Breast epithelium (tissue), 4 donors: Measurements from ENCODE around the gene BARX1. TPM values are rescaled to one million over a fixed set of nuclear protein-coding genes. Genes with fewer than 3 reads are reported as not detected.
"Not testable (repeated sequence)": the region's sequence is repeated elsewhere in the genome, so short reads cannot be mapped to it uniquely, and the experiment has no call there.

Experiments used
- DNase-seq, 2 donors: peaks; one replicate each; pipeline ENCODE4 v3.0.0-alpha.2; 2019; ENCODE audit warnings: low spot score in 2 of 2
- H3K27ac ChIP-seq, 2 donors: fragments of 200-600 bp; sonication (generic) in 1 of 2; one replicate each; pipeline ENCODE4 v1.5.1; 2016 to 2019; ENCODE audit warnings: mild to moderate bottlenecking in 1 of 2
- H3K27me3 ChIP-seq, 2 donors: fragments of 200-600 bp; sonication (generic) in 1 of 2; one replicate each; pipeline versions ENCODE4 v1.5.1 to v1.6.0; 2017 to 2019; ENCODE audit warnings: control low read depth in 1 of 2, mild to moderate bottlenecking in 1 of 2
- H3K36me3 ChIP-seq: fragments of 200-600 bp; one replicate; pipeline ENCODE4 v1.5.1; 2019
- H3K4me1 ChIP-seq, 2 donors: fragments of 200-600 bp; sonication (generic); one replicate each; pipeline ENCODE4 v1.5.1; 2016 to 2019; ENCODE audit warnings: control low read depth in 1 of 2
- H3K4me3 ChIP-seq, 3 donors: fragments of 200-600 bp; sonication (generic); 1 replicate in 2 of 3; 2 replicates in 1 of 3; pipeline ENCODE4 v1.5.1; 2016 to 2019; ENCODE audit warnings: mild to moderate bottlenecking in 3 of 3, moderate library complexity in 2 of 3
- H3K9me3 ChIP-seq, 2 donors: fragments of 200-600 bp; sonication (generic) in 1 of 2; one replicate each; pipeline ENCODE4 v1.5.1; 2016 to 2019; ENCODE audit warnings: control low read depth in 1 of 2
- POLR2A ChIP-seq: fragments of 450-650 bp; IDR thresholded peaks from one replicate; pipeline ENCODE4 v1.6.1; 2016; ENCODE audit warnings: antibody characterized with exemption, mild to moderate bottlenecking, moderate library complexity
- POLR2AphosphoS5 ChIP-seq, 3 donors: sonication (generic); formaldehyde crosslinking; IDR thresholded peaks; one replicate each; pipeline ENCODE4 v1.6.1; 2017; ENCODE audit warnings: antibody characterized with exemption in 3 of 3
- intact Hi-C: fragments of 100-400 bp; cut with DNase I; formaldehyde crosslinking; loops from one replicate; pipeline ENCODE4 v1.15.1; 2023; ENCODE audit warnings: low total_unique reads
- total RNA-seq, 3 donors: library from RNA; depleted of rRNA; stranded (reverse); fragments of >200 nt; gene quantifications; one replicate each; pipeline ENCODE4 v1.1.0, GENCODE V29; 2016
- TF ChIP-seq, protein P1 (sequence below), 3 donors: fragments of 450-650 bp; IDR thresholded peaks; one replicate each; pipeline ENCODE4 v1.5.1; 2016 to 2017; ENCODE audit warnings: antibody characterized with exemption in 3 of 3, mild to moderate bottlenecking in 3 of 3, moderate library complexity in 3 of 3

The BARX1 gene
- total RNA-seq, 3 donors from 2014 or later = 2.6 to 2.9 TPM; not detected in 1

DNA sequence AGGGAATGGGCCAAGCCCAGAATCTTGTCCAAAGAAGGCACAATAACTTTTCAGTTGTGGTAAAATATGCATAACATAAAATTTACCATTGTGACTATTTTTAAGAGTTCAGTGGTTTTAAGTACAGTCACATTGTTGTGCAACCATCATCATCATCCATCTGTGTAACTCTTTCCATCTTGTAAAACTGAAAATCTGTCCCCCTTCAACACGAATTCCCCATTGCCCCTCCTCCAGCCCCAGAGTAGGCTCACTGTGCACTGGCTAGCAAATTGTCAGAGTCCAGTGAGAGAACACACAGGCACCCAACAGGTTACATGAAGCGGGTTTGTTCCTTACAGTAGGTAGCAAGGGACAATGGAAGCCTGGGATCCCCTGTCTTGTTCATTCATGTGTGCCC is 13.7 kb downstream of the BARX1 start:
- TF ChIP-seq, protein P1, sequence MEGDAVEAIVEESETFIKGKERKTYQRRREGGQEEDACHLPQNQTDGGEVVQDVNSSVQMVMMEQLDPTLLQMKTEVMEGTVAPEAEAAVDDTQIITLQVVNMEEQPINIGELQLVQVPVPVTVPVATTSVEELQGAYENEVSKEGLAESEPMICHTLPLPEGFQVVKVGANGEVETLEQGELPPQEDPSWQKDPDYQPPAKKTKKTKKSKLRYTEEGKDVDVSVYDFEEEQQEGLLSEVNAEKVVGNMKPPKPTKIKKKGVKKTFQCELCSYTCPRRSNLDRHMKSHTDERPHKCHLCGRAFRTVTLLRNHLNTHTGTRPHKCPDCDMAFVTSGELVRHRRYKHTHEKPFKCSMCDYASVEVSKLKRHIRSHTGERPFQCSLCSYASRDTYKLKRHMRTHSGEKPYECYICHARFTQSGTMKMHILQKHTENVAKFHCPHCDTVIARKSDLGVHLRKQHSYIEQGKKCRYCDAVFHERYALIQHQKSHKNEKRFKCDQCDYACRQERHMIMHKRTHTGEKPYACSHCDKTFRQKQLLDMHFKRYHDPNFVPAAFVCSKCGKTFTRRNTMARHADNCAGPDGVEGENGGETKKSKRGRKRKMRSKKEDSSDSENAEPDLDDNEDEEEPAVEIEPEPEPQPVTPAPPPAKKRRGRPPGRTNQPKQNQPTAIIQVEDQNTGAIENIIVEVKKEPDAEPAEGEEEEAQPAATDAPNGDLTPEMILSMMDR (IDR thresholded peaks at IDR 0.05) = no peak
- Histone ChIP-seq H3K27ac (no peak overlapping the region), H3K4me3 (no peak overlapping the region), H3K36me3 (no peaks in the 10 kb centered on the region), H3K9me3 (no peaks in the 10 kb centered on the region), H3K4me1 (peaks cover 0 to 5% of the 10 kb centered on the region in 2 donors), H3K27me3 (peaks cover 7 to 56% of the 10 kb centered on the region in 2 donors)
- intact Hi-C loops = no loop called here
- no peak for DNase-seq

DNA sequence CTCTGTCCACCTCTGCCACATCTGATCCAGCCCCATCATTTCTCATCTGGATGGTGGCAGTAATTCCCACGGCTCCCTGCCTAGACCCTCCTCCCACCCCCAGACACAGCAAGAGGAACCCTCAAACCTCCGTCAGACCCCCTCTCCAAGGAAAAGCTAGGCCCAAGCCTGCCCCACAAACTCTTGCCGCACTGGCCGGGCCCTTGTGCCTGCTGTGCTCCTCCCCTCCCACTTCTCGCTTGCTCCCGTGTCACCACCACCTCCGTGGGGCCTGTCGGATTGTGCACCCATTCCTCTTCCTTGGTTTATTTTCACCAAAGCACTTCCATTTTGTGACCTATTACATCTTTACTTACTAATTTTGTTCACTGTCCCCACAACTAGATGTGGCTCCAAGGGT is 14.2 kb downstream of the BARX1 start:
- H3K27me3 ChIP-seq = peaks cover 6 to 51% of the 10 kb centered on the region in 2 donors
- no peak for TF ChIP-seq POLR2A
- TF ChIP-seq POLR2AphosphoS5 (IDR thresholded peaks at IDR 0.05) = no peak
- TF ChIP-seq, protein P1 (IDR thresholded peaks at IDR 0.05) = no peak
- H3K9me3 ChIP-seq = no peaks in the 10 kb centered on the region
- no peak for DNase-seq
- H3K4me1 ChIP-seq = peaks cover 0 to 3% of the 10 kb centered on the region in 2 donors
- no peak overlapping the region for H3K4me3 ChIP-seq
- H3K36me3 ChIP-seq = no peaks in the 10 kb centered on the region
- intact Hi-C loops = no loop called here
- H3K27ac ChIP-seq = no peak overlapping the region

DNA sequence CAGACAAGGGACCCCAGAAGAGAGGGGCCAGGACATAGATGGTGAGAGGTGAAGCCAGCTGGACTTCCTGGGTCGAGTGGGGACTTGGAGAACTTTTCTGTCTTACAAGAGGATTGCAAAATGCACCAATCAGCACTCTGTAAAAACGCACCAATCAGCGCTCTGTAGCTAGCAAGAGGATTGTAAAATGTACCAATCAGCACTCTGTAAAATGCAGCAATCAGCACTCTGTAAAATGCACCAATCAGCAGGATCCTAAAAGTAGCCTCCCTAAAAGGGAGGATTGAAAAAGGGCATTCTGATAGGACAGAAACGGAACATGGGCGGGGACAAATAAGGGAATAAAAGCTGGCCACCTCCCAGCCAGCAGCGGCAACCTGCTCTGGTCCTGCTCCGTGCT is 15.6 kb downstream of the BARX1 start:
- H3K4me1 ChIP-seq, H3K27ac ChIP-seq, intact Hi-C loops, H3K4me3 ChIP-seq, H3K36me3 ChIP-seq, H3K9me3 ChIP-seq, DNase-seq: not testable (repeated sequence)
- peaks cover 0 to 37% of the 10 kb centered on the region in 2 donors for H3K27me3 ChIP-seq

DNA sequence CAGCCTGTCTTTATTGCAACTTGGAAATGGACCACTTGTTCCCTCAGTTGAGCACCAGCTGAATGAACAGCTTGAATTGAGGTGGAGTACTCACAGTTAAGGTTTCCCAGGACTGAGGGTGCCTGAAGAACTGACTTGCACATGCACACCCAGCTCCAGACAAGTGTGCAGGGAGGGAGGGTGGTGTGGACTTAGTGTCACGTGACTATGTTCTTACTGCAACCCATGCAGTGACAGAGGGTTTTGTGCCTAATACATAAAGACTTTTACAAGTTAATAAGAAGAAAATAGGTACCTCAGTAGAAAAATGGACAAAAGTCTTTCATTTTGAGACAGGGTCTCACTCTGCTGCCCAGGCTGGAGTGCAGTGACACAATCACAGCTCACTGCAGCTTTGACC is 18.0 kb downstream of the BARX1 start:
- DNase-seq = no peak
- no peaks in the 10 kb centered on the region for H3K9me3 ChIP-seq
- intact Hi-C loops = no loop called here
- no peaks in the 10 kb centered on the region for H3K4me1 ChIP-seq
- TF ChIP-seq POLR2AphosphoS5 (IDR thresholded peaks at IDR 0.05) (no peak), POLR2A (no peak)
- TF ChIP-seq, protein P1 (IDR thresholded peaks at IDR 0.05) = no peak
- no peak overlapping the region for H3K4me3 ChIP-seq
- H3K36me3 ChIP-seq = no peaks in the 10 kb centered on the region
- no peak overlapping the region for H3K27ac ChIP-seq
- H3K27me3 ChIP-seq = peaks cover 0 to 15% of the 10 kb centered on the region in 2 donors

DNA sequence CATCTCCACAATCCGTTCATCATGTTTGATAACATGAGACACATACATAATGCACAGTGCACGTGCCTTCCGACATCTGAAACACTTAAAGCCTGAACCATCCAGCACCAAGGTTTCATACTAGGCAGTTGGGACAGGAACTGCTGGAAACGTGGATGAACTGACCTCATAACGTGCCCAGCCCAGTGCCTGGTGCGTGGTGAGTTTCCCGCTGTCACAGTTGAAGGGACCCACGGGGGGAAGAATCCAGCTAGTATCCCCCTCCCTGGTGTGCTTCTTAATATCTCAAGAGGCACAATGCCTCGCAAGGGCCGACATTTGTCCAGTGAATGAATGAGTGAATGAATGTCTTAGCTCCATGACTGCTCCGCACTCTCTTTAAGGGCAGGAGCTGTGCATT is 23.2 kb downstream of the BARX1 start:
- Histone ChIP-seq H3K27me3 (peaks cover 0 to 30% of the 10 kb centered on the region in 2 donors), H3K9me3 (no peaks in the 10 kb centered on the region), H3K4me3 (no peak overlapping the region), H3K36me3 (no peaks in the 10 kb centered on the region), H3K4me1 (no peaks in the 10 kb centered on the region), H3K27ac (no peak overlapping the region)
- no peak for DNase-seq
- intact Hi-C loops = no loop called here
- TF ChIP-seq, protein P1 (IDR thresholded peaks at IDR 0.05) = no peak
- TF ChIP-seq POLR2AphosphoS5 (IDR thresholded peaks at IDR 0.05) = no peak
- no peak for TF ChIP-seq POLR2A

DNA sequence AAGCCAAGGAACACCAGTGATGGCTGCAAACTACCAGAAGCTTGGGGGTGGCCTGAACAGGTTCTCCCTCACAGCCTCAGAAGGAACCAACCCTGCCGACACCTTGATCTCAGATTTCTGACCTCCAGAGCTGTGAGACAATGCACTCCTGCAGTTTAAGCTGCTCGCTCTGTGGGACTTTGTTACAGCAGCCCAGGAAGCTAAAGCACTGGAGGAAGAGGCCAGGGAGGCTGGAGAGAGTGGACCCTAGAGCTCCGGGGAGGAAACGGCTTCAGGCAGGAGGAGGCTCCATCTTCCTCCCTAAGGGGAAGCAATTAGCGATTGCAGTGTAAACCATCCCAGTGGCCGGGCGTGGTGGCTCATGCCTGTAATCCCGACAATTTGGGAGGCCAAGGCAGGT is 25.1 kb downstream of the BARX1 start:
- H3K36me3 ChIP-seq = no peaks in the 10 kb centered on the region
- TF ChIP-seq, protein P1 (IDR thresholded peaks at IDR 0.05) = no peak
- TF ChIP-seq POLR2AphosphoS5 (IDR thresholded peaks at IDR 0.05) (no peak), POLR2A (no peak)
- no peak overlapping the region for H3K27ac ChIP-seq
- H3K27me3 ChIP-seq = peaks cover 0 to 29% of the 10 kb centered on the region in 2 donors
- H3K4me1 ChIP-seq = no peaks in the 10 kb centered on the region
- intact Hi-C loops = no loop called here
- no peaks in the 10 kb centered on the region for H3K9me3 ChIP-seq
- no peak overlapping the region for H3K4me3 ChIP-seq
- no peak for DNase-seq
